Caco-2 (cell line): ENCODE data around the gene MED17. TPM values are rescaled to one million over a fixed set of nuclear protein-coding genes. Genes with fewer than 3 reads are reported as not detected.
A peak's percentile ranks its signal among the peaks of the same experiment; 100 is the strongest.

Experiments used
- BruUV-seq: library from RNA; stranded (reverse); fragments of 400-500 nt; replicated peaks from 2 replicates; lab custom pipeline; 2021; lab: Mats Ljungman, UMichigan
- CTCF ChIA-PET: fragments of 300-600 bp; sonication (Branson Sonifier 250); formaldehyde crosslinking; loops from one replicate; lab custom pipeline; 2022; ENCODE audit warnings: antibody characterized with exemption; lab: Charles Lee
- POLR2A ChIA-PET: fragments of 300-600 bp; sonication (Branson Sonifier 250); formaldehyde crosslinking; loops from one replicate; lab custom pipeline; 2022; ENCODE audit warnings: antibody characterized with exemption; lab: Charles Lee
- DNase-seq, 2 experiments: peaks; one replicate each; pipeline versions ENCODE4 v3.0.0 to v3.0.0-alpha.2; 2020 to 2022
- H3K27me3 ChIP-seq: replicated peaks from 2 replicates; pipeline ENCODE4 v1.6.0; 2011; ENCODE audit warnings: low read length; ENCODE audit not compliant: control insufficient read depth, insufficient read depth
- H3K36me3 ChIP-seq: 2 replicates; pipeline ENCODE4 v1.5.1; 2011; ENCODE audit warnings: low read length; ENCODE audit not compliant: control insufficient read depth, insufficient read depth
- H3K4me1 ChIP-seq: fragments of 250-450 bp; sonication (Bioruptor Pico); 2 replicates; pipeline ENCODE4 v1.5.1; 2020; ENCODE audit warnings: mild to moderate bottlenecking
- H3K4me3 ChIP-seq: 2 replicates; pipeline ENCODE4 v1.5.1; 2011; ENCODE audit warnings: low read depth, mild to moderate bottlenecking, control low read depth, low read length
- H3K9me3 ChIP-seq: fragments of 250-450 bp; sonication (Bioruptor Pico); 2 replicates; pipeline ENCODE4 v1.5.1; 2020; ENCODE audit warnings: mild to moderate bottlenecking, moderate library complexity
- H3K27ac Mint-ChIP-seq: one replicate; pipeline ENCODE4 v1.8.0; 2022; ENCODE audit warnings: mixed read lengths; ENCODE audit not compliant: unreplicated experiment
- H3K27me3 Mint-ChIP-seq: one replicate; pipeline ENCODE4 v1.8.0; 2022; ENCODE audit warnings: mixed read lengths; ENCODE audit not compliant: insufficient read depth, unreplicated experiment
- H3K36me3 Mint-ChIP-seq: one replicate; pipeline ENCODE4 v1.8.0; 2022; ENCODE audit warnings: mild to moderate bottlenecking, mixed read lengths; ENCODE audit not compliant: insufficient read depth, unreplicated experiment
- H3K4me1 Mint-ChIP-seq: one replicate; pipeline ENCODE4 v1.8.0; 2022; ENCODE audit warnings: low read depth, mixed read lengths; ENCODE audit not compliant: unreplicated experiment
- H3K4me3 Mint-ChIP-seq: one replicate; pipeline ENCODE4 v1.8.0; 2022; ENCODE audit warnings: mild to moderate bottlenecking, moderate library complexity, mixed read lengths; ENCODE audit not compliant: unreplicated experiment
- H3K9me3 Mint-ChIP-seq: one replicate; pipeline ENCODE4 v1.8.0; 2022; ENCODE audit warnings: mixed read lengths; ENCODE audit not compliant: unreplicated experiment
- intact Hi-C: fragments of 100-400 bp; cut with micrococcal nuclease; formaldehyde crosslinking; loops from one replicate; pipeline ENCODE4 v1.10.0; 2022; ENCODE audit not compliant: unreplicated experiment
- total RNA-seq: library from RNA; stranded (reverse); gene quantifications from 2 replicates; pipeline ENCODE4 v1.2.3, GENCODE V29; 2022
- TF ChIP-seq, protein P1 (sequence below), 2 experiments: fragments of 200-600 bp in 1 of 2; IDR thresholded peaks; 1 replicate in 1 of 2; 2 replicates in 1 of 2; pipeline versions ENCODE4 v1.5.1 to v1.8.0; 2011 to 2022; ENCODE audit warnings: antibody characterized with exemption in 1 of 2, control low read depth in 1 of 2, inconsistent platforms in 1 of 2, low read depth in 1 of 2, low read length in 1 of 2, mild to moderate bottlenecking in 1 of 2, moderate library complexity in 1 of 2; ENCODE audit not compliant: insufficient read depth in 1 of 2, severe bottlenecking in 1 of 2, unreplicated experiment in 1 of 2

MED17 gene
- total RNA-seq, 1 experiment from 2014 or later = 54.0 TPM

DNA sequence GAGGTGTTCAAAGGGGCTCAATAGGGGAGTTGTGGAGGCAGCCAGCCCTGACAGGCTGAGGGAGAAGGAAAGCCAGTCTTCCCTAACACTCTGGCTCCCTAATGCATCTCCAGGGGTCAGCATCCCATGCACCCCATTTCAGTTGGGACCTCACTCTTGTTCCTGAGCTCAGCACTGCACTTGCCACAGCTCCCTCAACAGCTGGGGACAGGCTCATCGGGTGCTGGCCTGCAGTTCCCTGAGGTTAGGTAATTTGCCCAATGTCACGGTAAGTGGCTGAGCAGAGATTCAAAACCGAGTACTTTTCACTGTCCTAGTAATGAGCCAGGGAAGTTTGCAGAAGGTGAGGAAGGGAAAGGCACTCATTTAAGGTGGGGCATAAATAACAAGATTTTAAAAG, 45.5 kb downstream of the MED17 start:
- no peak for DNase-seq
- ChIA-PET POLR2A (interaction anchor here (0.6 kb wide), 1 partner anchor 12 kb away, joined by 3 read pairs; no protein-coding TSS in a partner anchor), CTCF (no interaction called here)
- Mint-ChIP-seq H3K9me3 (no peaks in the 10 kb centered on the region), H3K4me3 (no peak overlapping the region), H3K27ac (peak overlapping the region; percentile 16), H3K4me1 (peaks cover 23% of the 10 kb centered on the region), H3K27me3 (no peaks in the 10 kb centered on the region), H3K36me3 (no peaks in the 10 kb centered on the region)
- no TSS peak for BruUV-seq
- H3K9me3 ChIP-seq = no peaks in the 10 kb centered on the region
- no peaks in the 10 kb centered on the region for H3K27me3 ChIP-seq
- H3K4me3 ChIP-seq = no peak overlapping the region
- peaks cover 15% of the 10 kb centered on the region for H3K4me1 ChIP-seq
- TF ChIP-seq, protein P1, sequence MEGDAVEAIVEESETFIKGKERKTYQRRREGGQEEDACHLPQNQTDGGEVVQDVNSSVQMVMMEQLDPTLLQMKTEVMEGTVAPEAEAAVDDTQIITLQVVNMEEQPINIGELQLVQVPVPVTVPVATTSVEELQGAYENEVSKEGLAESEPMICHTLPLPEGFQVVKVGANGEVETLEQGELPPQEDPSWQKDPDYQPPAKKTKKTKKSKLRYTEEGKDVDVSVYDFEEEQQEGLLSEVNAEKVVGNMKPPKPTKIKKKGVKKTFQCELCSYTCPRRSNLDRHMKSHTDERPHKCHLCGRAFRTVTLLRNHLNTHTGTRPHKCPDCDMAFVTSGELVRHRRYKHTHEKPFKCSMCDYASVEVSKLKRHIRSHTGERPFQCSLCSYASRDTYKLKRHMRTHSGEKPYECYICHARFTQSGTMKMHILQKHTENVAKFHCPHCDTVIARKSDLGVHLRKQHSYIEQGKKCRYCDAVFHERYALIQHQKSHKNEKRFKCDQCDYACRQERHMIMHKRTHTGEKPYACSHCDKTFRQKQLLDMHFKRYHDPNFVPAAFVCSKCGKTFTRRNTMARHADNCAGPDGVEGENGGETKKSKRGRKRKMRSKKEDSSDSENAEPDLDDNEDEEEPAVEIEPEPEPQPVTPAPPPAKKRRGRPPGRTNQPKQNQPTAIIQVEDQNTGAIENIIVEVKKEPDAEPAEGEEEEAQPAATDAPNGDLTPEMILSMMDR (IDR thresholded peaks at IDR 0.05; ENCODE audit: insufficient read depth in 1 of 2, low read depth in 1 of 2, low read length in 1 of 2, severe bottlenecking in 1 of 2, unreplicated experiment in 1 of 2) = no peak
- intact Hi-C loops = no loop called here
- no peaks in the 10 kb centered on the region for H3K36me3 ChIP-seq

DNA sequence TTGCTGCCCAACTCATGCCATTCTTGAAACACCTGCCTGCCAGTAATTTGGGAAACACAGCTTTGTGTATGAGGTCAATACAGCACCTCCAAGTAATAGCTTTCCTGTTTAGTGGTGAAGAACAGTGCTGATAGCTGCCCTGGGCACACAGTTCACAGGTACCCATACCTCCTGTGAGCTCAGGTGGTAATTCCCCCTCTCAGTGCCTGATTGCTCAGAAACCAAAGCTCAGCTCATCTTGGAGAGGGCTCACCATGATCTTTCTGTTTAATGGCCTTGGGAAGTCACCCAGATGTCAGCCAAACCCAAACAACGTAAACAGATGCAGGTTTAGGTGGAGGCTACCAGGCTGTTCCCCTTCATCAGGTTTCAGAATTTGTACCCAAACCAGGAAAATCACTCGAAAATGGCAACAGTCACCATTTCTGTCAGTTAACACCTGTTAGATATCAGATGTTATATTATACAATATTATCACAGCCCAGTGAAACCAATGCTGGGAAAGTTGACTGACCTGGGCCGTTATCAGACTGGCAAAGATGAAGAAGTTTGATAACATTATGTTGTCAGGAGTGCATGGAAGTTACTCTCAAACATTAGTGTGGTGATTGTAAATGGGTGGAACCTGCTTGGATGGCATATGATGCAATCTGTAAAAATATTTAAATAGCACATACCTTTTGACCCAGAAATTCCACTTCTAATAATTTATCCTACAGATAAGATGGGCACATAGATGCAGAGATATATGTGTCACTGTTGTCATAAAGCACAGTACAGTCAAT, 47.5 kb downstream of the MED17 start:
- Mint-ChIP-seq H3K4me3 (no peak overlapping the region), H3K4me1 (peaks cover 23% of the 10 kb centered on the region), H3K27ac (no peak overlapping the region), H3K9me3 (no peaks in the 10 kb centered on the region), H3K27me3 (no peaks in the 10 kb centered on the region), H3K36me3 (no peaks in the 10 kb centered on the region)
- intact Hi-C loops = no loop called here
- ChIA-PET CTCF (interaction anchor here (0.6 kb wide), 1 partner anchor 18 kb away, joined by 4 read pairs; no protein-coding TSS in a partner anchor), POLR2A (interaction anchor here (0.5 to 0.9 kb wide), 2 partner anchors 47 to 623 kb away, joined by 3 to 4 read pairs; partner anchors contain the start of gene MED17)
- no peaks in the 10 kb centered on the region for H3K27me3 ChIP-seq
- BruUV-seq = no TSS peak
- no peak overlapping the region for H3K4me3 ChIP-seq
- TF ChIP-seq, protein P1 (IDR thresholded peaks at IDR 0.05; ENCODE audit: insufficient read depth in 1 of 2, low read depth in 1 of 2, low read length in 1 of 2, severe bottlenecking in 1 of 2, unreplicated experiment in 1 of 2) = no peak
- no peaks in the 10 kb centered on the region for H3K36me3 ChIP-seq
- H3K4me1 ChIP-seq = peaks cover 15% of the 10 kb centered on the region
- no peaks in the 10 kb centered on the region for H3K9me3 ChIP-seq
- DNase-seq = peak in 1 of 2 experiments; percentile 55

DNA sequence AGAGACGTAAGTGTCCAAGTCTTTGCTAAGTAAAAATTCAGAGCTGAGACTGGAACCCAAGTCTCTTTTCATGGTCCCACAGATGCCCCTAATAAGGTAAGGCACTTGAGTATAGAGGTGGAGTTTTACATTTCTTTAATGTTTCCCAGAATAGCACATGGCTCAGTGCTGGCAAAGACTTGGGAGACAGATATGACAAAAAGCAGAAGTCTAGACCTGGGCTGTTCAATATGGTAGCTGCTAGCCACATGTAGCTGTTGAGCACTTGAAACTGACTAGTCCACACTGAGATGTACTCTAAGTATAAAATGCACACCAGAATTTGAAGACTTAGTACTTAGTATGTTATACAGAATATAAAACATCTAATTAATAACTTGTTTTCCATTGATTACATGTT, 48.7 kb downstream of the MED17 start:
- H3K9me3 Mint-ChIP-seq = no peaks in the 10 kb centered on the region
- H3K36me3 Mint-ChIP-seq = no peaks in the 10 kb centered on the region
- no peaks in the 10 kb centered on the region for H3K27me3 ChIP-seq
- peaks cover 15% of the 10 kb centered on the region for H3K4me1 ChIP-seq
- ChIA-PET CTCF (no interaction called here), POLR2A (no interaction called here)
- intact Hi-C loops = no loop called here
- no peaks in the 10 kb centered on the region for H3K36me3 ChIP-seq
- no peaks in the 10 kb centered on the region for H3K27me3 Mint-ChIP-seq
- H3K4me1 Mint-ChIP-seq = peaks cover 23% of the 10 kb centered on the region
- BruUV-seq = no TSS peak
- H3K9me3 ChIP-seq = no peaks in the 10 kb centered on the region
- no peak overlapping the region for H3K27ac Mint-ChIP-seq
- TF ChIP-seq, protein P1 (IDR thresholded peaks at IDR 0.05; ENCODE audit: insufficient read depth in 1 of 2, low read depth in 1 of 2, low read length in 1 of 2, severe bottlenecking in 1 of 2, unreplicated experiment in 1 of 2) = no peak
- no peak for DNase-seq
- H3K4me3 Mint-ChIP-seq = no peak overlapping the region
- no peak overlapping the region for H3K4me3 ChIP-seq
